H9 (cell line): ENCODE results near the gene DEGS2. TPM values are rescaled to one million over a fixed set of nuclear protein-coding genes. Genes with fewer than 3 reads are reported as not detected.
"Not testable (repeated sequence)": the region's sequence is repeated elsewhere in the genome, so short reads cannot be mapped to it uniquely, and the experiment has no call there.

Experiments used
- DNase-seq: peaks from one replicate; pipeline ENCODE4 v3.0.0-alpha.2; 2017
- H2AFZ ChIP-seq: one replicate; pipeline ENCODE4 v1.6.1; 2013; ENCODE audit warnings: mild to moderate bottlenecking, low read length, control low read depth, moderate library complexity
- H2AK5ac ChIP-seq: 2 replicates; pipeline ENCODE4 v1.6.1; 2013; ENCODE audit warnings: low read length, control low read depth, mixed read lengths; ENCODE audit not compliant: insufficient read length
- H2BK120ac ChIP-seq: one replicate; pipeline ENCODE4 v1.6.1; 2013; ENCODE audit warnings: low read depth, mild to moderate bottlenecking, low read length, control low read depth, inconsistent platforms; ENCODE audit not compliant: poor library complexity, severe bottlenecking
- H2BK12ac ChIP-seq: 2 replicates; pipeline ENCODE4 v1.6.1; 2013; ENCODE audit warnings: low read length, control low read depth, mixed read lengths, low read depth; ENCODE audit not compliant: insufficient read length
- H2BK15ac ChIP-seq: 2 replicates; pipeline ENCODE4 v1.6.1; 2013; ENCODE audit warnings: low read depth, low read length, control low read depth
- H2BK20ac ChIP-seq: one replicate; pipeline ENCODE4 v1.6.1; 2013; ENCODE audit warnings: low read depth, mild to moderate bottlenecking, low read length, control low read depth, inconsistent platforms; ENCODE audit not compliant: poor library complexity, severe bottlenecking
- H2BK5ac ChIP-seq: 2 replicates; pipeline ENCODE4 v1.6.1; 2013; ENCODE audit warnings: low read length, control low read depth, mixed read lengths; ENCODE audit not compliant: insufficient read length
- H3K14ac ChIP-seq: 2 replicates; pipeline ENCODE4 v1.6.1; 2013; ENCODE audit warnings: low read length, control low read depth; ENCODE audit not compliant: insufficient read depth
- H3K18ac ChIP-seq: 2 replicates; pipeline ENCODE4 v1.6.1; 2013; ENCODE audit warnings: low read depth, mild to moderate bottlenecking, mixed read lengths, low read length, control low read depth; ENCODE audit not compliant: insufficient read length
- H3K23ac ChIP-seq: 2 replicates; pipeline ENCODE4 v1.6.1; 2013; ENCODE audit warnings: low read length, control low read depth, mixed read lengths, low read depth; ENCODE audit not compliant: insufficient read length
- H3K23me2 ChIP-seq: 2 replicates; pipeline ENCODE4 v1.6.1; 2013; ENCODE audit warnings: low read depth, mild to moderate bottlenecking, mixed read lengths, low read length, control low read depth; ENCODE audit not compliant: insufficient read length, poor library complexity, severe bottlenecking
- H3K27ac ChIP-seq: 2 replicates; pipeline ENCODE4 v1.5.1; 2013; ENCODE audit warnings: low read length, control low read depth, mixed read lengths, low read depth; ENCODE audit not compliant: insufficient read length
- H3K27me3 ChIP-seq: 2 replicates; pipeline ENCODE4 v1.6.1; 2013; ENCODE audit warnings: low read length, control low read depth, inconsistent platforms; ENCODE audit not compliant: insufficient read depth
- H3K4ac ChIP-seq: 2 replicates; pipeline ENCODE4 v1.6.1; 2013; ENCODE audit warnings: low read depth, mild to moderate bottlenecking, control low read depth, inconsistent platforms, low read length, moderate library complexity
- H3K4me1 ChIP-seq: 2 replicates; pipeline ENCODE4 v1.6.1; 2013; ENCODE audit warnings: low read length, control low read depth, inconsistent platforms; ENCODE audit not compliant: insufficient read depth
- H3K4me2 ChIP-seq: 2 replicates; pipeline ENCODE4 v1.6.1; 2013; ENCODE audit warnings: low read length, control low read depth, mixed read lengths; ENCODE audit not compliant: insufficient read length, insufficient read depth
- H3K56ac ChIP-seq: 2 replicates; pipeline ENCODE4 v1.6.1; 2013; ENCODE audit warnings: low read depth, mild to moderate bottlenecking, mixed read lengths, low read length, control low read depth; ENCODE audit not compliant: insufficient read length
- H3K79me1 ChIP-seq: 2 replicates; pipeline ENCODE4 v1.6.1; 2013; ENCODE audit warnings: low read depth, mild to moderate bottlenecking, moderate library complexity, low read length, control low read depth, inconsistent platforms; ENCODE audit not compliant: insufficient read depth, poor library complexity, severe bottlenecking
- H3K79me2 ChIP-seq: 2 replicates; pipeline ENCODE4 v1.6.1; 2013; ENCODE audit warnings: low read length, control low read depth, inconsistent platforms; ENCODE audit not compliant: insufficient read depth
- H3K9ac ChIP-seq: 2 replicates; pipeline ENCODE4 v1.6.1; 2013; ENCODE audit warnings: low read length, control low read depth, mixed read lengths; ENCODE audit not compliant: insufficient read length; ENCODE audit errors: extremely low read depth
- H3K9me3 ChIP-seq: one replicate; pipeline ENCODE4 v1.6.1; 2013; ENCODE audit warnings: low read depth, low read length, inconsistent platforms; ENCODE audit not compliant: control insufficient read depth
- H3T11ph ChIP-seq: one replicate; pipeline ENCODE4 v1.6.1; 2013; ENCODE audit warnings: mild to moderate bottlenecking, low read length, control low read depth, inconsistent platforms
- H4K20me1 ChIP-seq: one replicate; pipeline ENCODE4 v1.6.1; 2013; ENCODE audit not compliant: control insufficient read depth, insufficient read length, insufficient read depth
- H4K5ac ChIP-seq: 2 replicates; pipeline ENCODE4 v1.6.1; 2013; ENCODE audit warnings: low read depth, mild to moderate bottlenecking, mixed read lengths, low read length, control low read depth; ENCODE audit not compliant: insufficient read length
- H4K8ac ChIP-seq: replicated peaks from 2 replicates; pipeline ENCODE4 v1.6.1; 2013; ENCODE audit warnings: low read length, control low read depth, mixed read lengths, low read depth; ENCODE audit not compliant: insufficient read length
- H4K91ac ChIP-seq: 2 replicates; pipeline ENCODE4 v1.6.1; 2013; ENCODE audit warnings: low read depth, mild to moderate bottlenecking, moderate library complexity, mixed read lengths, low read length, control low read depth; ENCODE audit not compliant: insufficient read length
- H3K27ac Mint-ChIP-seq, 3 experiments: 2 replicates in 2 of 3; 3 replicates in 1 of 3; pipeline ENCODE4 v1.8.0; 2020 to 2021; ENCODE audit warnings: mixed read lengths in 3 of 3, mild to moderate bottlenecking in 1 of 3, moderate library complexity in 1 of 3
- H3K27me3 Mint-ChIP-seq: 2 replicates; pipeline ENCODE4 v1.8.0; 2021; ENCODE audit warnings: low read depth, mild to moderate bottlenecking, moderate library complexity, mixed read lengths
- H3K36me3 Mint-ChIP-seq, 3 experiments: 2 replicates in 2 of 3; 3 replicates in 1 of 3; pipeline ENCODE4 v1.8.0; 2020 to 2021; ENCODE audit warnings: low read depth in 3 of 3, mixed read lengths in 3 of 3; ENCODE audit not compliant: insufficient read depth in 1 of 3
- H3K4me1 Mint-ChIP-seq, 2 experiments: 2 replicates each; pipeline ENCODE4 v1.8.0; 2020; ENCODE audit warnings: mixed read lengths in 2 of 2
- H3K4me3 Mint-ChIP-seq, 2 experiments: 2 replicates in 1 of 2; 3 replicates in 1 of 2; pipeline ENCODE4 v1.8.0; 2020 to 2021; ENCODE audit warnings: mild to moderate bottlenecking in 2 of 2, mixed read lengths in 2 of 2, moderate library complexity in 1 of 2
- H3K9me3 Mint-ChIP-seq, 2 experiments: 2 replicates in 1 of 2; 3 replicates in 1 of 2; pipeline ENCODE4 v1.8.0; 2020; ENCODE audit warnings: mild to moderate bottlenecking in 2 of 2, mixed read lengths in 2 of 2, moderate library complexity in 1 of 2
- CTCF ChIP-seq: fragments of 200-600 bp; sonication (generic); conservative IDR thresholded peaks from 3 replicates; pipeline ENCODE4 v1.8.0; 2021; ENCODE audit warnings: antibody characterized with exemption, mild to moderate bottlenecking
- WGBS: extraction: QIAGEN DNeasy Blood & Tissue Kit; methylation state at CpG from one replicate; pipeline ENCODE4 v1.1.7; 2013; ENCODE audit warnings: missing lambda C conversion rate, low lambda C conversion rate, mixed read lengths; ENCODE audit not compliant: insufficient read length; ENCODE audit errors: extremely low coverage; 5-methylcytosine and 5-hydroxymethylcytosine counted together
- total RNA-seq: library from RNA; stranded (reverse); gene quantifications from 2 replicates; pipeline ENCODE4 v1.2.1, GENCODE V29; 2021

The DEGS2 gene
- total RNA-seq, 1 experiment from 2014 or later = 0.72 TPM

- H3K79me1 ChIP-seq = no peaks in the 10 kb centered on the region
- no peak overlapping the region for H4K5ac ChIP-seq
- H2BK5ac ChIP-seq = no peak overlapping the region
- no peak for DNase-seq
- no peaks in the 10 kb centered on the region; the same call in 1 of the 2 replicates for H3K4me1 ChIP-seq
- no peak overlapping the region for H3T11ph ChIP-seq
- H2BK20ac ChIP-seq = no peak overlapping the region
- TF ChIP-seq CTCF = no peak
- H2AK5ac ChIP-seq = no peak overlapping the region
- peak overlapping the region; percentile 59 for H3K4me2 ChIP-seq
- no peaks in the 10 kb centered on the region for H3K9me3 ChIP-seq
- Mint-ChIP-seq H3K4me1 (peaks cover 5 to 20% of the 10 kb centered on the region in 2 experiments), H3K27me3 (peaks cover 71% of the 10 kb centered on the region), H3K36me3 (peaks cover 0 to 3% (median 0%) of the 10 kb centered on the region in 3 experiments; a peak in 2 of 7 replicates), H3K4me3 (peak overlapping the region; percentile 49 to 74; a peak in 4 of 5 replicates), H3K27ac (no peak overlapping the region), H3K9me3 (peaks cover 6% of the 10 kb centered on the region in 2 experiments)
- H3K27ac ChIP-seq = no peak overlapping the region
- H3K9ac ChIP-seq = no peak overlapping the region
- no peak overlapping the region for H3K14ac ChIP-seq
- H2AFZ ChIP-seq = no peak overlapping the region
- no peak overlapping the region for H4K91ac ChIP-seq
- no peak overlapping the region for H2BK12ac ChIP-seq
- H3K23ac ChIP-seq = no peak overlapping the region
- no peak overlapping the region for H3K4ac ChIP-seq
- peaks cover 3% of the 10 kb centered on the region for H3K23me2 ChIP-seq
- peaks cover 21% of the 10 kb centered on the region for H3K27me3 ChIP-seq
- no peak overlapping the region for H3K56ac ChIP-seq
- H2BK15ac ChIP-seq = no peak overlapping the region
- H2BK120ac ChIP-seq = no peak overlapping the region
- H3K79me2 ChIP-seq = no peaks in the 10 kb centered on the region
- no CpG with 5 or more reads among the region's 32 CpGs for WGBS
- H4K20me1 ChIP-seq = no peaks in the 10 kb centered on the region
- H4K8ac ChIP-seq = no peak overlapping the region
- H3K18ac ChIP-seq = no peak overlapping the region
These were observed 815 bp downstream of the DEGS2 start for GRCh38 chr14:100158566-100159093.

GRCh38 chr14:100157548-100158232 is 1.8 kb downstream of the DEGS2 start:
- H2BK12ac ChIP-seq, H2AK5ac ChIP-seq, H3K4ac ChIP-seq, H2BK20ac ChIP-seq, H3K23ac ChIP-seq, H3K56ac ChIP-seq, H3K4me1 ChIP-seq, H3K79me1 ChIP-seq, H4K8ac ChIP-seq, H3K18ac ChIP-seq, H3K36me3 Mint-ChIP-seq, H4K91ac ChIP-seq, H2BK5ac ChIP-seq, H2BK120ac ChIP-seq, H4K5ac ChIP-seq, H3T11ph ChIP-seq, H2BK15ac ChIP-seq, DNase-seq, H3K9me3 ChIP-seq, H3K9me3 Mint-ChIP-seq, H3K14ac ChIP-seq, H3K27ac ChIP-seq, H3K9ac ChIP-seq, H3K4me2 ChIP-seq, H3K23me2 ChIP-seq, H3K79me2 ChIP-seq, H2AFZ ChIP-seq, H3K27ac Mint-ChIP-seq, H4K20me1 ChIP-seq: not testable (repeated sequence)
- peaks cover 72% of the 10 kb centered on the region for H3K27me3 Mint-ChIP-seq
- peak overlapping the region in 1 of 2 experiments; percentile 65; a peak in 1 of 5 replicates for H3K4me3 Mint-ChIP-seq
- H3K27me3 ChIP-seq = peaks cover 21% of the 10 kb centered on the region
- peaks cover 5 to 20% of the 10 kb centered on the region in 2 experiments for H3K4me1 Mint-ChIP-seq
- WGBS = no CpG with 5 or more reads among the region's 16 CpGs
